DND-41 (cell line): ENCODE data around the gene LARP1.

Experiments
- ATAC-seq: fragments of 200-7000 bp; cut with Tn5 transposase; 3 replicates; pipeline ENCODE4 v1.9.1; 2021; ENCODE audit warnings: low read depth; ENCODE audit not compliant: insufficient read depth
- DNase-seq: peaks from one replicate; pipeline ENCODE4 v3.0.0-alpha.2; 2020
- H2AFZ ChIP-seq: 2 replicates; pipeline ENCODE4 v1.6.0; 2012; ENCODE audit warnings: low read depth, low read length
- H3K27ac ChIP-seq: 2 replicates; pipeline ENCODE4 v1.5.1; 2012; ENCODE audit warnings: low read length, inconsistent platforms
- H3K27me3 ChIP-seq: fragments of 200-600 bp; sonication (generic); 2 replicates; pipeline ENCODE4 v1.6.0; 2012; ENCODE audit warnings: low read length, mild to moderate bottlenecking, inconsistent platforms; ENCODE audit not compliant: insufficient read depth, poor library complexity
- H3K36me3 ChIP-seq: 2 replicates; pipeline ENCODE4 v1.5.1; 2012; ENCODE audit warnings: low read length, inconsistent platforms; ENCODE audit not compliant: insufficient read depth
- H3K4me1 ChIP-seq: 2 replicates; pipeline ENCODE4 v1.5.1; 2012; ENCODE audit warnings: mild to moderate bottlenecking, low read length; ENCODE audit not compliant: insufficient read depth
- H3K4me2 ChIP-seq: 2 replicates; pipeline ENCODE4 v1.6.0; 2012; ENCODE audit warnings: mild to moderate bottlenecking, moderate library complexity, low read length, inconsistent platforms; ENCODE audit not compliant: insufficient read depth
- H3K4me3 ChIP-seq, 2 experiments: fragments of 200-600 bp in 1 of 2; shearing (Covaris generic) in 1 of 2; 2 replicates each; pipeline ENCODE4 v1.5.1; 2012 to 2016; ENCODE audit warnings: inconsistent platforms in 2 of 2, low read length in 2 of 2, mild to moderate bottlenecking in 2 of 2, low read depth in 1 of 2, moderate library complexity in 1 of 2
- H3K79me2 ChIP-seq: 2 replicates; pipeline ENCODE4 v1.6.0; 2012; ENCODE audit warnings: low read length, inconsistent platforms; ENCODE audit not compliant: insufficient read depth
- H3K9ac ChIP-seq: 2 replicates; pipeline ENCODE4 v1.6.0; 2012; ENCODE audit warnings: low read depth, mild to moderate bottlenecking, inconsistent platforms, low read length, moderate library complexity
- H3K9me3 ChIP-seq: 2 replicates; pipeline ENCODE4 v1.5.1; 2012; ENCODE audit warnings: low read length, moderate library complexity, mild to moderate bottlenecking, inconsistent platforms; ENCODE audit not compliant: insufficient read depth, severe bottlenecking
- H4K20me1 ChIP-seq: 2 replicates; pipeline ENCODE4 v1.6.0; 2012; ENCODE audit warnings: low read length; ENCODE audit not compliant: insufficient read depth
- EZH2 ChIP-seq: IDR thresholded peaks from 3 replicates; pipeline ENCODE4 v1.6.1; 2012; ENCODE audit warnings: borderline replicate concordance, low read depth, mild to moderate bottlenecking, moderate library complexity, low read length, inconsistent platforms; ENCODE audit not compliant: severe bottlenecking
- TF ChIP-seq, protein P1 (sequence below): IDR thresholded peaks from 2 replicates; pipeline ENCODE4 v1.5.1; 2012; ENCODE audit warnings: borderline replicate concordance, low read length, moderate library complexity, mild to moderate bottlenecking; ENCODE audit not compliant: poor library complexity, severe bottlenecking; ENCODE audit errors: extremely low read depth

LARP1 gene

DNA sequence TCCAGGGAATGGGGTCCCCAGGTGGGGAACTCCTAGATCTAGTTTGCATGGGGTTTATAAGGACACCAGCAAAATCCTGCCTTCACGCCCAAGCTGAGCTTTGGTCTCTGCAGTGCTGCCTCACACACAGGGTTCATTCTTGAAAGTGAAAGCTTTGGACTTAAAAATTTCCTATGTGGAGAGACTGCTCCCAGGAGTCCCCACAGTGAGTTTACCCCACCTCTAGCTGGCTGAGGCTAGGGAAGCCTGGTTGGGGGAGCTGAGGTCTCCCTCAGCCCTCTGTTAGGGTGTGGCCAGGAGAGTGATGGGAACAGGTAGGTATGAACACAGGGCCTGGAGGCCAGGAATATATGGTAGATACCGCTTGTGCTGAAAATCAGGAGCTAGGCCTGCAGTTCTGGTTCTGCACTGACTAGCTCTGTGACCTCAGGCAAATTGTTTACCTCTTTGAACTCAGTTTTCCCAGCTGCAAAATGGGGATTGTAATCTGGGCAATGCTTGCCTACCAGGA lies 41.5 kb upstream of the LARP1 start:
- Histone ChIP-seq H3K36me3 (no peaks in the 10 kb centered on the region), H4K20me1 (no peaks in the 10 kb centered on the region), H3K27ac (no peak overlapping the region), H3K9ac (no peak overlapping the region), H2AFZ (no peak overlapping the region), H3K27me3 (no peaks in the 10 kb centered on the region), H3K4me3 (no peak overlapping the region), H3K4me2 (no peak overlapping the region), H3K4me1 (peaks cover 6% of the 10 kb centered on the region), H3K9me3 (no peaks in the 10 kb centered on the region), H3K79me2 (no peaks in the 10 kb centered on the region)
- DNase-seq = no peak
- TF ChIP-seq EZH2 = no peak
- TF ChIP-seq, protein P1, sequence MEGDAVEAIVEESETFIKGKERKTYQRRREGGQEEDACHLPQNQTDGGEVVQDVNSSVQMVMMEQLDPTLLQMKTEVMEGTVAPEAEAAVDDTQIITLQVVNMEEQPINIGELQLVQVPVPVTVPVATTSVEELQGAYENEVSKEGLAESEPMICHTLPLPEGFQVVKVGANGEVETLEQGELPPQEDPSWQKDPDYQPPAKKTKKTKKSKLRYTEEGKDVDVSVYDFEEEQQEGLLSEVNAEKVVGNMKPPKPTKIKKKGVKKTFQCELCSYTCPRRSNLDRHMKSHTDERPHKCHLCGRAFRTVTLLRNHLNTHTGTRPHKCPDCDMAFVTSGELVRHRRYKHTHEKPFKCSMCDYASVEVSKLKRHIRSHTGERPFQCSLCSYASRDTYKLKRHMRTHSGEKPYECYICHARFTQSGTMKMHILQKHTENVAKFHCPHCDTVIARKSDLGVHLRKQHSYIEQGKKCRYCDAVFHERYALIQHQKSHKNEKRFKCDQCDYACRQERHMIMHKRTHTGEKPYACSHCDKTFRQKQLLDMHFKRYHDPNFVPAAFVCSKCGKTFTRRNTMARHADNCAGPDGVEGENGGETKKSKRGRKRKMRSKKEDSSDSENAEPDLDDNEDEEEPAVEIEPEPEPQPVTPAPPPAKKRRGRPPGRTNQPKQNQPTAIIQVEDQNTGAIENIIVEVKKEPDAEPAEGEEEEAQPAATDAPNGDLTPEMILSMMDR = no peak
- ATAC-seq = no peak

DNA sequence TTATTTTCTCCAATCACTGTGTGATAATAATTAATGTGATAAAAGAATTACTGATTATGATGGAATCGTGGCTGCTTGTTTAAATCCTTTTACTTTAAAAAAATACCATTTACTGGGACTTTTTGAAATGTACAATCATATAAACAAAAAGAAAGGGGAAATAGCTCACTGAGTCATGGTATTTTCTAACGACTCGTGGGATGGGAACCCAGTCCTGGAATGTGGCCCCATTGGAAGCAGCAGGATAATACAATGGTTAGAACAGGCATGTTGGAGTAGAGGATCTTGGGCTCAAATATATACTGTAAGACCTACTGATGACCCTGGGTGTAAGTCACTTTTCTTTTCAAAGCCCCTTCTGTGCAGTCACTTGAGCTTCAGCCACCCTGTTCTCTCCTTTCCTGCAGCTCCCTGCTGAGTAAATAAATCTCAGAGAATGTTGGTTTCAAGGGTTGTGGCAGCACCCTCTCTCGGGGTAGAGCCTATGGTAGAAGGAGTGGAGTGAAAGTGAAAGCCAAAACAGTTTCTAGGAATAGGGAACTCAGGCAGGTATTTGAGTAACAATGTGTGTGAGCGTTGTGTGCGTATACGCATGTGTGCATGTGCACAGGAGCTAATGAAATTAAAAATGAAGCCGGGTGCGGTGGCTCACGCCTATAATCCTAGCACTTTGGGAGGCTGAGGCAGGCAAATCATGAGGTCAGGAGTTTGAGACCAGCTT lies 40.8 kb upstream of the LARP1 start:
- peak overlapping the region; percentile 22; the same call in 1 of the 2 replicates for H3K4me2 ChIP-seq
- no peaks in the 10 kb centered on the region for H3K36me3 ChIP-seq
- no peaks in the 10 kb centered on the region for H4K20me1 ChIP-seq
- H3K4me3 ChIP-seq = no peak overlapping the region
- H3K9ac ChIP-seq = no peak overlapping the region
- H2AFZ ChIP-seq = no peak overlapping the region; the same call in 1 of the 2 replicates
- H3K79me2 ChIP-seq = no peaks in the 10 kb centered on the region
- no peaks in the 10 kb centered on the region for H3K27me3 ChIP-seq
- ATAC-seq (peak; percentile 87), DNase-seq (peak; percentile 19)
- H3K27ac ChIP-seq = no peak overlapping the region
- H3K4me1 ChIP-seq = peaks cover 6% of the 10 kb centered on the region
- TF ChIP-seq, protein P1 = no peak
- TF ChIP-seq EZH2 = no peak
- no peaks in the 10 kb centered on the region for H3K9me3 ChIP-seq

DNA sequence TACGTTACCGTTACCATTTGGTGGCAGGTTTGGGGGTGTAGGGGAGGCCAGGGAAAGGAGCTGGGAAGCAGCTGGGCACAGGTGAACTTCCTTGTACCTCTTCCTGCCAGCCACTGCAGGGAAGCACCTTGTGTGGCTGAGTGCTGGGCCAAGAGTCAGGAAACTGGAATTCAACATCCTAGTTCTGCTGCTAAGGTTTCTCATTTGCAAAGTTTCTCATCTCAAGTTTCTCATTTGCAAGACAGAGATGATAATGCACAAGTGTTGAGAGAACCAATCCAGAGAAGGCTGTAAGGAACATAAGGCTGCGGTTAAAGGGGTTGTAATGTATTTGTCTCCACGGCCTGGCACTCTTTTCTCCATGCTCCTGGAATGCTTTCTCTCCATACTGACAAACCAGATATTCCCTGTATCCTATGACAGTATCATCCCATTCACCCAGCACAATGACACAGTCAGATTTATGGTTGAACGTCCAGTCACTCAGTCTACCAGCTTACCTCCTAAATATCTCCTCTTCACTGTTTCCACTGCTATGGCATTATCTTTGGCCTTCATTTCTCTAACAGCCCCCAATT lies 33.6 kb upstream of the LARP1 start:
- H4K20me1 ChIP-seq = no peaks in the 10 kb centered on the region
- H3K27me3 ChIP-seq = no peaks in the 10 kb centered on the region
- DNase-seq (no peak), ATAC-seq (no peak)
- H2AFZ ChIP-seq = no peak overlapping the region
- no peaks in the 10 kb centered on the region for H3K9me3 ChIP-seq
- TF ChIP-seq, protein P1 = no peak
- no peak for TF ChIP-seq EZH2
- H3K4me1 ChIP-seq = no peaks in the 10 kb centered on the region
- H3K36me3 ChIP-seq = no peaks in the 10 kb centered on the region
- no peaks in the 10 kb centered on the region for H3K79me2 ChIP-seq
- H3K27ac ChIP-seq = no peak overlapping the region
- no peak overlapping the region for H3K4me2 ChIP-seq
- H3K9ac ChIP-seq = no peak overlapping the region
- H3K4me3 ChIP-seq = no peak overlapping the region
